Ovary (tissue), 9 donors: Measurements from ENCODE around the gene DSCAML1. TPM values are rescaled to one million over a fixed set of nuclear protein-coding genes. Genes with fewer than 3 reads are reported as not detected.

ENCODE experiments used
- DNase-seq, 5 donors: peaks; one replicate each; pipeline ENCODE4 v3.0.0-alpha.2; 2019 to 2020
- H3K27ac ChIP-seq, 2 donors: fragments of 200-600 bp; one replicate each; pipeline versions ENCODE4 v1.5.1 to v1.8.0; 2019 to 2022
- H3K27me3 ChIP-seq: fragments of 200-600 bp; one replicate; pipeline ENCODE4 v1.8.0; 2022
- H3K36me3 ChIP-seq: fragments of 200-600 bp; sonication (generic); one replicate; pipeline ENCODE4 v1.5.1; 2019
- H3K4me1 ChIP-seq: one replicate; pipeline ENCODE4 v1.8.1; 2013; ENCODE audit warnings: mild to moderate bottlenecking, moderate library complexity; ENCODE audit not compliant: insufficient read depth
- H3K4me3 ChIP-seq: fragments of 200-600 bp; sonication (generic); one replicate; pipeline ENCODE4 v1.5.1; 2017
- H3K9me3 ChIP-seq, 2 donors: fragments of 200-600 bp in 1 of 2; sonication (generic) in 1 of 2; one replicate each; pipeline versions ENCODE4 v1.5.1 to v1.8.1; 2013 to 2019; ENCODE audit warnings: mild to moderate bottlenecking in 1 of 2, moderate library complexity in 1 of 2
- EP300 ChIP-seq: sonication (generic); formaldehyde crosslinking; IDR thresholded peaks from one replicate; pipeline ENCODE4 v1.6.1; 2017; ENCODE audit warnings: antibody characterized with exemption
- POLR2A ChIP-seq: fragments of 450-650 bp; IDR thresholded peaks from one replicate; pipeline ENCODE4 v1.6.1; 2017; ENCODE audit warnings: antibody characterized with exemption, mild to moderate bottlenecking, moderate library complexity
- WGBS, 3 donors: extraction: QIAGEN DNeasy Blood & Tissue Kit in 1 of 3; methylation state at CpG; one replicate each; pipeline versions ENCODE4 v1.1.5 to v1.1.7; 2013 to 2017; 5-methylcytosine and 5-hydroxymethylcytosine counted together
- intact Hi-C, 4 donors: fragments of 100-400 bp; cut with DNase I; formaldehyde crosslinking; loops; one replicate each; pipeline versions ENCODE4 v1.11.0 to v1.15.1; 2022 to 2023
- polyA plus RNA-seq, 2 donors: library from polyadenylated mRNA; stranded (reverse); fragments of 200-250 nt in 1 of 2; fragments of 350-450 nt in 1 of 2; fragmentation: Illumina TruSeq in 1 of 2; extraction: RNeasy Lipid Tissue Mini Kit (QIAGEN cat#74804) in 1 of 2; gene quantifications; one replicate each; pipeline ENCODE4 v1.2.3, GENCODE V29; 2013 to 2014
- total RNA-seq, 7 donors: library from RNA; depleted of rRNA in 2 of 7; stranded (reverse); fragments of >200 nt in 2 of 7; fragmentation: NEBNext Ultra II Directional in 3 of 7; extraction: Animal tissue kit (Norgen Biotek cat#: 25700) in 3 of 7; gene quantifications; one replicate each; pipeline versions ENCODE4 v1.1.0 to v1.2.4, GENCODE V29; 2016 to 2023
- TF ChIP-seq, protein P1 (sequence below), 3 donors: fragments of 450-650 bp in 2 of 3; fragments of 200-600 bp in 1 of 3; IDR thresholded peaks; one replicate each; pipeline versions ENCODE4 v1.5.1 to v1.8.0; 2016 to 2022; ENCODE audit warnings: antibody characterized with exemption in 3 of 3, mild to moderate bottlenecking in 1 of 3
- donor health status: DM: no; HTN: no; CAD: no; lungs with moderate emphysema.
- donor health status: DM: no; HTN: no; CAD: no.
- donor health status: Bipolar disorder and iron deficiency.
- donor health status: DM: yes; HTN: yes; CAD: no.
- donor health status: DM: no; HTN: no; CAD: no.
- donor health status: DM: yes; HTN: yes; CAD: no.

DSCAML1 gene
- total and polyA plus RNA-seq, 9 donors: 0.77 to 16.5 (median 10.6) TPM

DNA sequence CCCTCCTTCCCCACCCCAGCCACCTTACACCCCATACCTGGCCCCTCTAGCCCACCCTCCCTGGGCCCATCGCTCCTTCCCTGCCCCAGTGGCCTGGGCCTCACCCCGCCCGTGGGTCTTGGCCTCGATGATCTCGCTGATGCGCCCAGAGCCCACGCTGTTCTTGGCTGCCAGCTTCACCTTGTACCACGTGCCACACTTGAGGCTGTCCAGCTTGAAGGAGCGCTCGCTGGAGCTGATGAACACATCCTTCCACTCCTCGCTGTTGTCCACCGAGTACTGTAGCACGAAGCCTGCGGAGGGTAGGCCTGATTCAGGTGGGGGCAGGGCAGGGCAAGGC, 359.3 kb downstream of the DSCAML1 start:
- H3K4me1 ChIP-seq: no peaks in the 10 kb centered on the region
- intact Hi-C loops: loop anchor here in 2 of 4 donors (10.0 kb wide), 3 partner anchors 507 to 617 kb away; no protein-coding TSS in a partner anchor
- no peaks in the 10 kb centered on the region for H3K27me3 ChIP-seq
- no peak overlapping the region for H3K4me3 ChIP-seq
- H3K27ac ChIP-seq: no peak overlapping the region
- no peak for TF ChIP-seq POLR2A
- TF ChIP-seq, protein P1, sequence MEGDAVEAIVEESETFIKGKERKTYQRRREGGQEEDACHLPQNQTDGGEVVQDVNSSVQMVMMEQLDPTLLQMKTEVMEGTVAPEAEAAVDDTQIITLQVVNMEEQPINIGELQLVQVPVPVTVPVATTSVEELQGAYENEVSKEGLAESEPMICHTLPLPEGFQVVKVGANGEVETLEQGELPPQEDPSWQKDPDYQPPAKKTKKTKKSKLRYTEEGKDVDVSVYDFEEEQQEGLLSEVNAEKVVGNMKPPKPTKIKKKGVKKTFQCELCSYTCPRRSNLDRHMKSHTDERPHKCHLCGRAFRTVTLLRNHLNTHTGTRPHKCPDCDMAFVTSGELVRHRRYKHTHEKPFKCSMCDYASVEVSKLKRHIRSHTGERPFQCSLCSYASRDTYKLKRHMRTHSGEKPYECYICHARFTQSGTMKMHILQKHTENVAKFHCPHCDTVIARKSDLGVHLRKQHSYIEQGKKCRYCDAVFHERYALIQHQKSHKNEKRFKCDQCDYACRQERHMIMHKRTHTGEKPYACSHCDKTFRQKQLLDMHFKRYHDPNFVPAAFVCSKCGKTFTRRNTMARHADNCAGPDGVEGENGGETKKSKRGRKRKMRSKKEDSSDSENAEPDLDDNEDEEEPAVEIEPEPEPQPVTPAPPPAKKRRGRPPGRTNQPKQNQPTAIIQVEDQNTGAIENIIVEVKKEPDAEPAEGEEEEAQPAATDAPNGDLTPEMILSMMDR (IDR thresholded peaks at IDR 0.05): no peak
- no peak for TF ChIP-seq EP300
- WGBS, 3 donors: 83 to 90% (median 85%) methylated on average over 14 of the region's 14 CpGs
- H3K9me3 ChIP-seq: no peaks in the 10 kb centered on the region
- no peak for DNase-seq
- H3K36me3 ChIP-seq: no peaks in the 10 kb centered on the region

DNA sequence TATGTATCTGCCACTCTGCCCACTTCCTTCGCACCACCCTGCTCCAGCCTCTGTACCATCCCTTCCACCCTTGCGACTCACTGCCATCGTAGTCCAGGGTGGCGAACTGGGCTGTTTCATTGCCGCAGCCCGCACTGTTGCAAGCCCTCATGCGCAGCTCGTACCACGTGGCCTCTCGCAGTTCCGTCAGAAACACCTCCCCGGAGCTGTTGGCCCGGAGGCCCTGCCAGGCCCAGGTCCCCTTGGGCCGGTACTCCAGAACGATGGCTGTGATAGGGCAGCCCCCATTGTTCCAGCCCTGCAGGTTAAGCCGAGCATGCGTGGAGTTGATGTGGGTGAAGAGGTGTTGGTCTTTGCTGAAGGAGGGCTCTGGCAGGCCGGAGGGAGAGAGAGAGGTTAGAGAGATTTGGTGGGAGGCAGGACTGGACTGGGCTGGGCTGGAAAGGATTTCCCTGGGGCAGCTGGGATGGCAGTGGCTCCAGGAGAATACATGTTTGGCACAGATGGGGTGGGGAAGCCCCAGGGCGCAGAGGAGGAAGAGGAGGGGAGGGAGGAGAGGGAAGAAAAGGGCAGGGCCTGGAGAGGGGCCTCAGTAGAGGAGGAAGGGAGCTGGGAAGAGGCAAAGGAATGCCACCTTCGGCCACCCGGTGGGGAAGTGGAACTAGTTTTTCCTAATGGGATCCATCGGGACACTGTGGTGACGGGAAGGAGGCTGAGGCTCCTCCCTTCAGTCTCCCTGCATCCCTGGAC, 359.8 kb downstream of the DSCAML1 start:
- no peak overlapping the region for H3K27ac ChIP-seq
- no peaks in the 10 kb centered on the region for H3K27me3 ChIP-seq
- DNase-seq: no peak
- intact Hi-C loops: loop anchor here in 2 of 4 donors (10.0 kb wide), 3 partner anchors 508 to 618 kb away; no protein-coding TSS in a partner anchor
- TF ChIP-seq EP300 (no peak), POLR2A (no peak)
- TF ChIP-seq, protein P1 (IDR thresholded peaks at IDR 0.05): no peak
- H3K36me3 ChIP-seq: no peaks in the 10 kb centered on the region
- no peaks in the 10 kb centered on the region for H3K9me3 ChIP-seq
- WGBS, 3 donors: 88 to 91% (median 89%) methylated on average over 23 of the region's 23 CpGs
- H3K4me1 ChIP-seq: no peaks in the 10 kb centered on the region
- no peak overlapping the region for H3K4me3 ChIP-seq

DNA sequence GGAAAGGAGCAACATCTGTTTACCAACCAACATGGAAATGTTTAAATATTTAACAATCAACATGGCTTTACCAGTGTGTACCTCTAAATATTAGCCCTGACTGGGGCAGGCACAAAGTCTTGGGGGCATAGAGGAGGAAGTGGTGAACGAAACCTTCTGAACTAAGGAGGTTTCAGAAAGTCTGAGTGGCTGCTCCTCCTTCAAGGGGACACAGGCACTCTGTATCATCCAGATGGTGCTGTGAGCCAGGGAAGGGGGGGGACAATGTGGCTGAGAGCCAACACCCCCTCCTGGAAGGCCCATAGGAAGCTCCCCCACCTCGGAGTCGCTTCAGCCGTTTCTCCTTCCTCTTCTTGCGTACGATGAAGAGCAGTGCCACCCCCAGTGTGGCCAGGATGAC, 361.7 kb downstream of the DSCAML1 start:
- no peak for DNase-seq
- Histone ChIP-seq H3K9me3 (no peaks in the 10 kb centered on the region), H3K4me1 (no peaks in the 10 kb centered on the region), H3K27me3 (no peaks in the 10 kb centered on the region), H3K36me3 (no peaks in the 10 kb centered on the region), H3K4me3 (no peak overlapping the region), H3K27ac (no peak overlapping the region)
- WGBS, 3 donors: 70 to 80% (median 79%) methylated on average over 6 of the region's 6 CpGs
- intact Hi-C loops: loop anchor here in 2 of 4 donors (10.0 kb wide), 3 partner anchors 509 to 619 kb away; no protein-coding TSS in a partner anchor
- TF ChIP-seq POLR2A (no peak), EP300 (no peak)
- TF ChIP-seq, protein P1 (IDR thresholded peaks at IDR 0.05): no peak

DNA sequence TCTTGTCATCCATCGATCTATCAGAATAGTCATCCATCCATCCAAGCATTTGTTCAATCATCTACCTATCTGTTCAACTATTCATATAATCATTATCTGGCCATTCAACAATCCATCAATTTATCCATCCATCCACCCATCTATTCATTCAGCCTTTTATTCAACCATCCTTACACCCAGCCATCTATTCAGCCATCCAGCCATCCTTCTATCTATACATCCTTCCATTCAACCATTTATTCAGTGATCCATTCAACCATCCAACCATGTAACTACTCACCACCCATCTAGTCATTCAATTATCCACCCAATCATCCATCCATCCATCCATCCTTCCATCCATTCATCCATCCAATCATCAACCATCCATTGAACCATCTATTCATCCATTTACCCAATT, 362.5 kb downstream of the DSCAML1 start:
- Histone ChIP-seq H3K27me3 (no peaks in the 10 kb centered on the region), H3K9me3 (no peaks in the 10 kb centered on the region), H3K4me1 (no peaks in the 10 kb centered on the region), H3K36me3 (no peaks in the 10 kb centered on the region), H3K27ac (no peak overlapping the region), H3K4me3 (no peak overlapping the region)
- intact Hi-C loops: loop anchor here in 2 of 4 donors (10.0 kb wide), 3 partner anchors 510 to 620 kb away; no protein-coding TSS in a partner anchor
- 98 to 99% (median 98%) methylated on average over 1 of the region's 1 CpG for WGBS, 3 donors
- no peak for DNase-seq
- TF ChIP-seq POLR2A (no peak), EP300 (no peak)
- TF ChIP-seq, protein P1 (IDR thresholded peaks at IDR 0.05): no peak
